CD4-positive, alpha-beta T cell (primary cell): Measurements from ENCODE around the gene ANKS1B. TPM values are rescaled to one million over a fixed set of nuclear protein-coding genes. Genes with fewer than 3 reads are reported as not detected.

Experiments used
- ATAC-seq: fragments of 200-7000 bp; cut with Tn5 transposase; one replicate; pipeline ENCODE4 v1.10.0; 2022; ENCODE audit warnings: mild to moderate bottlenecking; ENCODE audit not compliant: poor library complexity
- CTCF ChIA-PET: fragments of 350-600 bp; sonication (Branson Sonifier 250); formaldehyde crosslinking; loops from one replicate; lab custom pipeline; 2021; ENCODE audit warnings: antibody characterized with exemption, inconsistent platforms; lab: Charles Lee
- POLR2A ChIA-PET: fragments of 350-600 bp; sonication (Branson Sonifier 250); formaldehyde crosslinking; loops from one replicate; lab custom pipeline; 2021; ENCODE audit warnings: antibody characterized with exemption, inconsistent platforms; lab: Charles Lee
- DNase-seq, 14 experiments: peaks; one replicate each; pipeline ENCODE4 v3.0.0-alpha.2; 2013 to 2020; ENCODE audit warnings: mixed read lengths in 2 of 14
- H3K27ac ChIP-seq, 2 donors: one replicate each; pipeline versions ENCODE4 v1.5.1 to v1.7.0; 2013; ENCODE audit warnings: low read length in 2 of 2, low read depth in 1 of 2, mild to moderate bottlenecking in 1 of 2
- H3K27me3 ChIP-seq, 2 experiments: 1 replicate in 1 of 2; 2 replicates in 1 of 2; pipeline versions ENCODE4 v1.6.1 to v1.7.0; 2013; ENCODE audit warnings: low read length in 2 of 2, control low read depth in 1 of 2, mild to moderate bottlenecking in 1 of 2, moderate library complexity in 1 of 2; ENCODE audit not compliant: insufficient read depth in 2 of 2, control insufficient read depth in 1 of 2
- H3K36me3 ChIP-seq: one replicate; pipeline ENCODE4 v1.6.1; 2013; ENCODE audit warnings: low read length, control low read depth; ENCODE audit not compliant: insufficient read depth
- H3K4me1 ChIP-seq: one replicate; pipeline ENCODE4 v1.6.1; 2013; ENCODE audit warnings: low read length, control low read depth; ENCODE audit not compliant: insufficient read depth
- H3K4me3 ChIP-seq: one replicate; pipeline ENCODE4 v1.5.1; 2013; ENCODE audit warnings: mild to moderate bottlenecking, low read length, moderate library complexity
- H3K9me3 ChIP-seq, 2 experiments: 1 replicate in 1 of 2; 2 replicates in 1 of 2; pipeline versions ENCODE4 v1.6.1 to v1.7.0; 2013; ENCODE audit warnings: low read length in 2 of 2, mild to moderate bottlenecking in 2 of 2, control low read depth in 1 of 2, moderate library complexity in 1 of 2; ENCODE audit not compliant: control insufficient read depth in 1 of 2, insufficient read depth in 1 of 2
- H3K27ac Mint-ChIP-seq: one replicate; pipeline ENCODE4 v1.8.0; 2020; ENCODE audit warnings: mixed read lengths
- H3K27me3 Mint-ChIP-seq: one replicate; pipeline ENCODE4 v1.8.0; 2021; ENCODE audit warnings: mixed read lengths
- H3K36me3 Mint-ChIP-seq: one replicate; pipeline ENCODE4 v1.8.0; 2021; ENCODE audit warnings: low read depth, mixed read lengths
- H3K4me1 Mint-ChIP-seq: one replicate; pipeline ENCODE4 v1.8.0; 2021; ENCODE audit warnings: low read depth, mixed read lengths
- H3K4me3 Mint-ChIP-seq: one replicate; pipeline ENCODE4 v1.8.0; 2020; ENCODE audit warnings: mild to moderate bottlenecking, mixed read lengths
- H3K9me3 Mint-ChIP-seq: one replicate; pipeline ENCODE4 v1.8.0; 2020; ENCODE audit warnings: mixed read lengths
- CTCF ChIP-seq: fragments of 200-600 bp; IDR thresholded peaks from one replicate; pipeline ENCODE4 v1.8.0; 2022; ENCODE audit warnings: antibody characterized with exemption, mild to moderate bottlenecking
- intact Hi-C, 2 experiments: fragments of 100-400 bp; cut with DNase I in 1 of 2; cut with micrococcal nuclease in 1 of 2; formaldehyde crosslinking; loops; one replicate each; pipeline versions ENCODE4 v1.15.1 to v1.9.0; 2023 to 2025; cut with DNase I, micrococcal nuclease
- total RNA-seq, 174 experiments: library from RNA in 2 of 174; stranded (reverse) in 2 of 174; gene quantifications; one replicate each; pipeline ENCODE4 v1.2.3 and lab custom pipeline; 2021 to 2026

ANKS1B gene
- total RNA-seq, 2 experiments from 2014 or later: 0.16 to 1.1 TPM

- H3K36me3 ChIP-seq: no peaks in the 10 kb centered on the region
- intact Hi-C loops: no loop called here
- H3K4me3 ChIP-seq: no peak overlapping the region
- H3K27ac ChIP-seq: no peak overlapping the region
- no peak for DNase-seq
- H3K9me3 ChIP-seq: peaks cover 0 to 11% of the 10 kb centered on the region in 2 experiments
- no peak for ATAC-seq
- H3K4me1 Mint-ChIP-seq: no peaks in the 10 kb centered on the region
- H3K27me3 ChIP-seq: no peaks in the 10 kb centered on the region
- no peaks in the 10 kb centered on the region for H3K4me1 ChIP-seq
- CTCF ChIA-PET: no interaction called here
- TF ChIP-seq CTCF: no peak
- H3K9me3 Mint-ChIP-seq: peaks cover 11% of the 10 kb centered on the region
- no peaks in the 10 kb centered on the region for H3K36me3 Mint-ChIP-seq
- POLR2A ChIA-PET: no interaction called here
- no peak overlapping the region for H3K4me3 Mint-ChIP-seq
- H3K27ac Mint-ChIP-seq: no peak overlapping the region
- no peaks in the 10 kb centered on the region for H3K27me3 Mint-ChIP-seq
Observed at GRCh38 chr12:99680276-99680675, 304.5 kb downstream of the ANKS1B start.

- no peak for TF ChIP-seq CTCF
- no peak overlapping the region for H3K4me3 ChIP-seq
- DNase-seq (no peak), ATAC-seq (no peak)
- intact Hi-C loops: no loop called here
- H3K27me3 ChIP-seq: no peaks in the 10 kb centered on the region
- Mint-ChIP-seq H3K27ac (no peak overlapping the region), H3K4me3 (no peak overlapping the region), H3K4me1 (no peaks in the 10 kb centered on the region), H3K36me3 (no peaks in the 10 kb centered on the region), H3K27me3 (no peaks in the 10 kb centered on the region), H3K9me3 (peaks cover 4% of the 10 kb centered on the region)
- H3K9me3 ChIP-seq: peaks cover 0 to 3% of the 10 kb centered on the region in 2 experiments
- CTCF ChIA-PET: no interaction called here
- H3K27ac ChIP-seq: no peak overlapping the region
- no peaks in the 10 kb centered on the region for H3K36me3 ChIP-seq
- POLR2A ChIA-PET: no interaction called here
- no peaks in the 10 kb centered on the region for H3K4me1 ChIP-seq
Observed at GRCh38 chr12:99670635-99671034, 314.1 kb downstream of the ANKS1B start.

DNA sequence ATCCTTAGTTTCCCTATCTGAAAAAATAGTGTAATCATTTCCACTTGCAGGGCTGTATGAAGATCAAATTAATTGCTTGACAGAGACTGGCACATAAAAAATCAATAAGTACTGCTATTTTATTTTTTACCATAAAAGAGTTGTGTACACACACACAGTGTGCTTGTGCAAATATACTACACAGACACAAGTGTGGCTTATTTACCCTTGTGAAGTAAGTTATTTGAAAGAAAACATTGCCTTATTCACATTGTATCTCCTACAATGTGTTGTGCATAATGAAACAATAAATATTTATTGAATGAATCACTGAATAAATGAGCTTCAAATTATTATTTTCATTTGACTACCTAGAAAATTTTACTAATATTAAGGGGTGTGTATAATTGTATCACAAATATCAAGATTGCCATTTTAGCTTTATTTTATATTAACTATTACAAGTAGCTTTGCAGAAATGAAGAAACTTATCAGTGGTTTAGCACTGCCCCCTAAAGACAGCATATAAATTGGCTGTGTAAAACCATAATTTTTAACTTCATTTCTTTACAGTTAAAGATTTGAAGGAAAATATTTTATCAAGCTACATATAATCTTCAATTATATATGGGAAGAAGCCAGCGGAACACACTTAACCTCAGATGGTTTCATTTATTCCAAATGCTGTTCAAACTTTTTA is 325.9 kb downstream of the ANKS1B start:
- Mint-ChIP-seq H3K9me3 (no peaks in the 10 kb centered on the region), H3K4me1 (no peaks in the 10 kb centered on the region), H3K27me3 (no peaks in the 10 kb centered on the region), H3K27ac (no peak overlapping the region), H3K36me3 (no peaks in the 10 kb centered on the region), H3K4me3 (no peak overlapping the region)
- H3K9me3 ChIP-seq: no peaks in the 10 kb centered on the region
- ChIA-PET POLR2A (no interaction called here), CTCF (no interaction called here)
- DNase-seq (no peak), ATAC-seq (no peak)
- no peak overlapping the region for H3K4me3 ChIP-seq
- no peaks in the 10 kb centered on the region for H3K4me1 ChIP-seq
- TF ChIP-seq CTCF: no peak
- no peak overlapping the region for H3K27ac ChIP-seq
- H3K36me3 ChIP-seq: no peaks in the 10 kb centered on the region
- H3K27me3 ChIP-seq: no peaks in the 10 kb centered on the region
- intact Hi-C loops: no loop called here
